GM21825 (cell line): ENCODE data around the gene MVK.

Experiments
- ATAC-seq: cut with Tn5 transposase; IDR thresholded peaks from one replicate; pipeline ENCODE4 v1.9.1; 2021; ENCODE audit warnings: mild to moderate bottlenecking, moderate library complexity; ENCODE audit not compliant: unreplicated experiment

Gene MVK

DNA sequence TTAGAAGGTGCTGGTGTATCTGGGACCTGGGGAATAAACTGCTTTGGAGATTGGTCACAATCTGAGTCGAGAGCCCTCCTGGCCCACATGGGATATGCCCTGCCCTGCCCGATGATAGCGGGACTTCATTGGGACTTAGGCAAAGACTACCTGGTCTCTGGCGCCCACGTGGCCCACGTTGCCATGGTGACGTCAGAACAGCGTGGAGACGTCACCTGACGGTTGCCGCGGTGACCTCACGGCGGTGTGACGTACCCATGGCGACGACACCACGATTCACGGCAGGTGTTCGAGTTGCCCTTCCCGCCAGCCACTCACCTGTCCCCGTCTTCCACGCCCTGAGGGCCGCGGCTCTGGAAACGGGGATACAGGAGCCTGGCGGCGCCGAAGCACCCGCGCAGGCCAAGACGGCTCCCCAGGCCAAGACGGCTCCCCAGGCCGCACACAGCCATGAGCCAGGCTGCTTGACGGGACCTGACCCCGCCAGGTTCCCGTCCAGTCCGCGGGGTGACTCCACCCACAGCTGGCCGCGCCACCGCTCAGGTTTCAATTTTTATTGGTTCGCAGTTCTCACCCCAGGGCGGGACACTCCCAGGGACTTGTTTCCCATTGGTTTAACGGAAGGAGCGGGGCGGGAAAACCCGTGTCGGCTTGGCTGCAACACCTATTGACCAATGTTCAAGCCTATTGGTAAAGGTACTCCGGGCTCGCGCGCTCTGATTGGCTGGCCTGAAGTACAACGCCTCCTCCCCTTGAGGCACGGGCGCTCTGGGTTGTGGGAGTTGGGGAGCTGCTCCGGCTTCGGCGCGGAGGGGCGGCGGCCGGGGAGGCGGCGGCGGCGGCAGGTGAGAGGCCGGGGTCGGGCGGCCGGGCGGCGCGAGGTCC is at the start of gene MVK, which contains the start of gene MMAB:
Gene MVK, plus strand, starts transcription at position 766 of the 885 bp plus-strand sequence. CDS start 1,029 bp downstream, outside the sequence.
Gene MMAB, minus strand, starts transcription at position 476 of the 885 bp plus-strand sequence. Its CDS starts 24 bp downstream, at position 452.
- ATAC-seq: peak; percentile 93

DNA sequence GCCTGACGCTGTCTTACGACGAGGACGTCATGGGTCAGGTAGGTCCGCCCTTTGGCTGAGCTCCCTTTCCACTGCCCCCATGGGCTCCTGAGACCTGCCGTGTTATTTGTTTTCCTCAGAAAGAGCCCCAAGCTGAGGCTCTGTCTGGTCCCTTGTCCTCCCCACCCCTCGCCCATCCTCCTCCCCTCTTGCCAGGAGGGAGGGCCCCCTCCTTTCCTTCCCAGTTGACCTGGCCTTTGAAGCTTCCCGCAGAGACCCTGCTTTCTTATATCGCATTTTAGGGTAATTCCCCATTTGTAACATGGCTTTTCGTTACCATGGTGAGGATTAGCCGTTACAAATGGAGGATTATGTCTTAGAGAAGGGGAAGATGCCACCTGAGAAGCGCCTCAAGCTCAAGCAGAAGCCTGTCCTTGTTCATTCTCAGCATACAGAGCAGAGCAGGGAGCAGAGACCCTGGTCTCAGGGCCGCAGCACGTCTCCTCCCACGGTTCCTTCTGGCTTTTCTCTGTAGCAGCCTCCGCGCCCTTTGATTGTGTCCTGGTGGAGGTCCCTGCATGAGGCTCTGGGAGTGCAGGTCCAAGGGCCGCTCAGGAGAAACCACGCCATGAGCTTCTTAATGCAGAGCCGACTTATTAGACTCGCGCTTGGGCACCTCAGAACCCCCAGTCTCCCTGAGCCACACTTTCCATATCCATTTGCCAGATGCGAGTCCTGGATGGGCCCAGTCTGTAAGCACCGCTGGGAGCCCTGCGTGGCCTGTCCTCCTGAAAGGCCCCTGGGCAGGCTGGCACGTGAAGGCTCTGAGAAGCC is 48.9 kb upstream of the MVK start:
- no peak for ATAC-seq

DNA sequence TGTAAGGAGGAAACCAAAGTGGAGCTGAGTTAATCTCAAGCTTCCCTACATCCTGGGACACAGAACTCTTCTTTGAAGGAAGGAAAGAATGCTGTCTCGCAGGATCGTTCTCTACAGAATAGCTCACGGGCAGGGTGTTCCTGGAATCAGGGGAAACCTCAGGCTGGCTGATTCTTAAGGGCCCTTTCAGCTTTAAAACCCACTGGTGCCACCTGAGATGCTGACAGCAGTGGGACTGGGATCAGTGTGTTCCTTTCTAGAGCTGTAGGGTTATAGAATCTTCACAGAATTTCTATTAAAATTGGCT is 48.4 kb upstream of the MVK start:
- ATAC-seq: no peak

DNA sequence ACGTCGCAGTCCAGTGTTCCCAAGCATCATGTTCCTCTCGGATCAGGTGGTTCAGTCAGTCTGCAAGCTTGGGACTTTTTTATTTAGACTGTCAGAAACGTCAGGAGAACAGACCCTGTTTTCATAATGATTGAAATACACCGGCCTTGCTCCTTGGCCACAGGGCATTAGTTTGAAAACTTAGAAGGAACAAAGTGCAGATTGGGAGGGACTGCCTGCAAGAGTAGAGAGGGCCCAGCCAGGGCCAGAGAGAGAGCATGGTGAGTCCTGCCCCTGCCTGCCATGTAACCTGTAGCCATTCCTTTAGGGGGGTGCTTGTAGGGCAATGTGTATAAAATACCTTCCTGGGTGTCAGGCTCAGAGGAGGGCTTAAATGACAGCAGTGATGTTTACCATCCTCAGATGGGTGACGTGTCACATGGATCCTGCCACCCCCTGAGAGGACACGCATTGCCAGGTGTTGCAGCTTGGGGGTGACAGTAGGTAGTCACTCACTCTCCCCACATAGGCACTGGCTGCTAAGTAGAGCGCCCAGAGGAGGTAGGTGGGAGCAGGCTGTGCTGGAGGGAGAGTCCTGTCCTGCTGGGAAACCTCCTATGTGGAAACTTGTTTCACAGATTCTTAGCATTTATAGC is 46.0 kb upstream of the MVK start:
- ATAC-seq: no peak

DNA sequence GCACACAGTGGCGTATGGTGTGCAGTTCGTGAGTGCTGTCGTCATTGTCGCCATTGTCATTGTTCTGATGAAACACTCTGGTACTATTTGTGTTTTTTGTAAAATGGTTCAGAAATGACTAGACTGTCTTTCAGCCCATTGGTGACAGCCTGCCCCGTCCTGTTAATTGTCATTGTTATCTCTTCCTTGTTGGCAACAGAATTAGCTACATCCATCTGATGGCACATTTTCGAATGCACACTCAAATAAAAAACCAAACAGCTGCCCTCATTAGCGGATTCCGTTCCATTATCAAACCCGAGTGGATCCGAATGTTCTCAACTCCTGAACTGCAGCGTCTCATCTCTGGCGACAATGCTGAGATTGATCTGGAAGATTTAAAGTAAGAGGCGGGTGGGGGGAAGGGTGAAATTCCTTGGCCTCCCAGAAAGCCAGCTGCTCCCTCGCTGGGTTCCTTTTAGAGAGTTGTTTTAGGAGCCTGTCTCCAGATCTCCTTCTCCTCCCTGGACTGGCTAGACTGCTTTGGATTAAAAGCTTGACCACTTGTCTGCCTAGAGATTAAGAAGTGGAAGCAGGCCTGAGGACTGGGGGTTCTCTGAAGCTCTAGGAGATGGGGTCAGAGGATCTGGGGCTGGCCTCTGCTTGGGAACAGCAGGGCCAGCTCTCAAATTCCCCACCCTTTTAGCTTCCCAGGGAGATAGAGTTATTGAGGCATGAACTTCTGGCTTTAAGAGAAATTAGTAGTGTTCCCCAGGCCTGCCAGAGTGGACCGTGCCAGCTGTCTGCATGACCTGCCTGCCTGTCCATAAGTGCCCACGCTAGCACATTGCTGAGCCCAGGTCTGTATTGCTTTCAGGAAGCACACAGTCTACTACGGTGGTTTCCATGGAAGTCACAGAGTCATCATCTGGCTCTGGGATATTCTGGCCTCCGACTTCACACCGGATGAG is 43.6 kb upstream of the MVK start:
- ATAC-seq: no peak

DNA sequence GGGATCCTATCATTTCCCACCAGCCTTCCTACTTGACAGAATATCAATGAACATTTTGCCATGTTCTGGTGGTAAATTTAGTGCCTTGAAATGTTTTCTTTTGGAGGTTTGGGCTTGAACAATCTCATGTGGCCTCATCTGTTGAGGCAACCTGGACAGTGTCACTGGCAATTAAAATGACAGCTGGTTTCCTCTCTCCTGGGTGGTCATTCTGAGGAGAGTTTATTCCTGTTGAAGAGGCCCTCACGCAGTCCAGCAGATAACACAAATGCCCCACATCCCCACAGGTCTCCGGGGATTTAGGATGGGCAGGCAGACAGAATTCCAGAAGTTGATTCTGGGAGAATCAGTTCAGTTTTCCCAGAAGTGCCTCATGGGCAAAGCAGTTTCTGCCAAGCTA is 42.2 kb upstream of the MVK start:
- ATAC-seq: no peak

GRCh38 chr12:109532721-109533486 is 40.7 kb upstream of the MVK start:
- ATAC-seq: no peak

DNA sequence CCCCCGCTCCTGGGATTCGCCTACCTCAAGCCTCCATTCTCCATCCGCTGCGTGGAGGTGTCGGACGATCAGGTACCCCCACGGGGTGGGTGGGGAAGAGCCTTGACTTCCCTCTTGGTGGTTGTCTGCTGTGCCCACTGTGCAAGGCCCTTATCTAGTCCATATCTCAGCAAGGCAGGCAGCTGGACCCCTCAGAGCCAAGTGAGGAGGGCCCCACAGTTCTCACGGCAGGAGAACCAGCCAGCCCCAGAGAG is 40.2 kb upstream of the MVK start:
- no peak for ATAC-seq

DNA sequence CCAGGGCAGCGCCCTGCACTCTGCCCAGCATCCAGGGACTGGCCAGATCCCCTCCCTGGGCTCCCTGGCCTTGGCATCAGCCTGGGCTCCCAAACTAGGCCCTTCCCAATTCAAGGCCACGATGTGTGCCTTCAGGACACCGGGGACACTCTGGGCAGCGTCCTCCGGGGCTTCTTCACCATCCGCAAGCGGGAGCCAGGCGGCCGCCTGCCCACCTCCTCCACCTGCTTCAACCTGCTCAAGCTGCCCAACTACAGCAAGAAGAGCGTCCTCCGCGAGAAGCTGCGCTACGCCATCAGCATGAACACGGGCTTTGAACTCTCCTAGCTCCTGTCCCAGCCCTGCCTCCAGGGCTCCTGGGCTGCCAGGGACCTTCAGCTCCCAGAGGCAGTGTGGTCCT is 39.1 kb upstream of the MVK start:
- no peak for ATAC-seq

- ATAC-seq: no peak
Observed at GRCh38 chr12:109535231-109535862, 38.2 kb upstream of the MVK start.

GRCh38 chr12:109535863-109536250 is 37.7 kb upstream of the MVK start:
- ATAC-seq: no peak

DNA sequence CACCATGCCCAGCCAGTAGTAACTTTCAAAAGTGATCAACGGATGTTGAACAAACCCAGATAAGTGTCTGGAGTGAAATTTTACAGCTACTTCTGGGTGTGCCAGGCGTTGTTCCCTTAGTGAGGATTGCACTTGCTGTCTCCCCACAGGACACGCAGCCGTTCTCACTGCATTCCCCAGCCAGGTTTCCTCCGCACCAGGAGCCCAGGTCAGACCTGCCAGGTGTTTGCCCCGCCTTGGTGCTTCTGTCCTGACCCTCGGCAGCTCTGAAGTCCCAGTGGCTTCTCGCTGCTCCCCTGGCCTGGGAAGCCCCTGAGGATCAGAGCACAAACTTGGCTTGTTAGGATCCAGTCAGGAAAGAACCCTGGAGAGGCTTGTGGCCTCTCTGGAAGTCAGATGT is 36.5 kb upstream of the MVK start:
- no peak for ATAC-seq

GRCh38 chr12:109538191-109538863 is 35.3 kb upstream of the MVK start:
- no peak for ATAC-seq

- no peak for ATAC-seq
Observed at GRCh38 chr12:109539508-109539907, 34.1 kb upstream of the MVK start.

DNA sequence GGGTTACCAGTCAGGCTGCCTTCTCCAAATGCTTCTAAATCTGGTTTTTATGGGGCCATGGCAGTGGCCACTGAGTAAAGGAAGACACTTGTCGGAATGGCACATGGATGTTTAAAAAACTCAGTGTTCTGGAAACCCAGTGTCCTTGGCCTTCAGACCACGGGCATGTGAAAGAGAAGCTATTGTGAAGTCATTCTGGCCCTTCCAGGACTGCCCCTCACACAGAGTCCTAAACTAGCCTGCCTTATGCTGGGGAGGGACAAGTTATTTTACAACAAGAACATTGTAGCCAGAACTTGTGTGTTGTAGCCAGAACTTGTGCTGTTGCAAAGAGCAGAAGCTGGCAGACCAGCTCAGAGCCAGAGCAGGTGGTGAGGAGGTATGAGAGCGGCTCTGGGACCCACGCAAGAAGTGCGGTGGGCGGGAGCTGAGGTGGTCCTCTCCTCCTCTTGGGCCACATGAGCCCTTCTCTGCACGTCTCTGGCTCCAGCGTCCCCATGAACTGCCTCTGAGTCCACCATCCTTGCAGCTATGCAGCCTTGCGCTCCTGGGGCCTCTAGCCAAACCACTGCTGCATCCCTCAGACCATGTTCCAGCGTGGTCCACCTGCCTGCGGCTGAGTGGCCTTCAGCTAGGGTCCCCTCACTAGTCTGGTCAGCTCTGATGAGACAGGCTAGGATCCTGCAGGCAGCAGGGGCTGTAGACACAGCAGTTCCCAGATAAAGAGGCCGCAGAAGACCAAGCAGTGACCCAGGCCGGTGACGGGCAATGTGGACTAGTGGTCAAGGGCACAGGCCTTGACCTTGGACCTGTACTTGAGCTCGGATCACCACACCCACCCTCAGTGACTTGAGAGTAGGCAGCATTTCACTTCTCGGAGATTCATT is 32.8 kb upstream of the MVK start:
- no peak for ATAC-seq

- no peak for ATAC-seq
Observed at GRCh38 chr12:109541413-109541726, 32.2 kb upstream of the MVK start.

GRCh38 chr12:109542014-109542413 is 31.6 kb upstream of the MVK start:
- no peak for ATAC-seq

GRCh38 chr12:109542876-109543275 is 30.7 kb upstream of the MVK start:
- ATAC-seq: no peak
